GM18507 (cell line): Measurements from ENCODE around the gene MED16.

Experiments used
- DNase-seq: peaks from one replicate; pipeline ENCODE4 v3.0.0; 2011; ENCODE audit warnings: low read depth; ENCODE audit not compliant: insufficient read length; ENCODE audit errors: extremely low spot score
- FAIRE-seq: peaks from 2 replicates; lab custom pipeline; 2011; peaks lifted over from hg19 to GRCh38; lab: Jason Lieb, UNC

Gene MED16

GRCh38 chr19:913080-913748 is 20.2 kb upstream of the MED16 start, which contains the start of gene R3HDM4:
Gene R3HDM4 (minus strand): TSS chr19:913219. CDS start chr19:913157, 62 bp downstream.
- FAIRE-seq (peak; percentile 45), DNase-seq (no peak)

- DNase-seq, result no peak
These were observed 19.4 kb upstream of the MED16 start for GRCh38 chr19:912181-913079.

GRCh38 chr19:911197-912033 is 18.4 kb upstream of the MED16 start:
- FAIRE-seq (no peak), DNase-seq (no peak)

More at GRCh38 chr19:912181-913079, 19.4 kb upstream of the MED16 start:
- FAIRE-seq, result no peak

GRCh38 chr19:907183-907853 is 14.3 kb upstream of the MED16 start:
- DNase-seq, result no peak

GRCh38 chr19:906480-906879 is 13.5 kb upstream of the MED16 start:
- peak; percentile 46 for FAIRE-seq
- DNase-seq, result no peak

More at GRCh38 chr19:907183-907853, 14.3 kb upstream of the MED16 start:
- no peak for FAIRE-seq

GRCh38 chr19:904545-904944 is 11.6 kb upstream of the MED16 start:
- FAIRE-seq (no peak), DNase-seq (no peak)

- no peak for DNase-seq
These were observed 10.3 kb upstream of the MED16 start for GRCh38 chr19:903266-903797.

GRCh38 chr19:902446-903226 is 9.6 kb upstream of the MED16 start:
- DNase-seq (no peak), FAIRE-seq (no peak)

More at GRCh38 chr19:903266-903797, 10.3 kb upstream of the MED16 start:
- no peak for FAIRE-seq

- DNase-seq (no peak), FAIRE-seq (no peak)
These were observed 9.0 kb upstream of the MED16 start for GRCh38 chr19:902093-902370.

- FAIRE-seq (no peak), DNase-seq (no peak)
These were observed 8.5 kb upstream of the MED16 start for GRCh38 chr19:901216-902092.

GRCh38 chr19:900302-901111 is 7.5 kb upstream of the MED16 start:
- no peak for FAIRE-seq

GRCh38 chr19:900043-900301 is 7.0 kb upstream of the MED16 start:
- DNase-seq (no peak), FAIRE-seq (no peak)

More at GRCh38 chr19:900302-901111, 7.5 kb upstream of the MED16 start:
- DNase-seq, result no peak

GRCh38 chr19:899336-900042 is 6.5 kb upstream of the MED16 start:
- FAIRE-seq, result no peak
- no peak for DNase-seq

GRCh38 chr19:898663-899062 is 5.7 kb upstream of the MED16 start:
- no peak for DNase-seq

GRCh38 chr19:897442-898039 is 4.6 kb upstream of the MED16 start:
- FAIRE-seq (no peak), DNase-seq (no peak)

More at GRCh38 chr19:898663-899062, 5.7 kb upstream of the MED16 start:
- FAIRE-seq, result no peak

- DNase-seq (no peak), FAIRE-seq (no peak)
These were observed 4.0 kb upstream of the MED16 start for GRCh38 chr19:896999-897398.
